GM18520 (cell line): ENCODE data around the gene IGLON5.

ENCODE experiments used
- ATAC-seq: cut with Tn5 transposase; IDR thresholded peaks from one replicate; pipeline ENCODE4 v1.9.1; 2021; ENCODE audit not compliant: unreplicated experiment

Gene IGLON5

DNA sequence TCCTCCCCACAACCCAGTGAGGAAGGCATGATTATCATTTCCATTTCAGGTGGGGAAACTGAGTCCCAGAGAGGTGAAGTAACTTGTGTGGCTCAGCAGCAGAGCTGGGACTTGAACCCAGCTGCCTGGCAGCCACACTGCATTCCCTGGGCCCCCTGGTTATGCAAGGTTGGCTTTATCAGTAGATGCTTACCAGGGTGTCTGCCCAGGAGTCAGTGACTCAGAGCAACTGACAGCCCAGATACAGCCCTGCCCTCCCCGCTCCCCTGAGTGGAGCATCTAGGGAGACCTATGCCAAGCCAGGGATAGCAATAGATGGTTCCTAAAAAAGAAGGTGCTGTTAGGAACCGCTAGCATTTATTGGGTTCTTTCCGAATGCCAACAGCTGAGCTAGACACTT, 5.9 kb downstream of the IGLON5 start:
- ATAC-seq = no peak

GRCh38 chr19:51317968-51318367, 6.5 kb downstream of the IGLON5 start:
- ATAC-seq = no peak

DNA sequence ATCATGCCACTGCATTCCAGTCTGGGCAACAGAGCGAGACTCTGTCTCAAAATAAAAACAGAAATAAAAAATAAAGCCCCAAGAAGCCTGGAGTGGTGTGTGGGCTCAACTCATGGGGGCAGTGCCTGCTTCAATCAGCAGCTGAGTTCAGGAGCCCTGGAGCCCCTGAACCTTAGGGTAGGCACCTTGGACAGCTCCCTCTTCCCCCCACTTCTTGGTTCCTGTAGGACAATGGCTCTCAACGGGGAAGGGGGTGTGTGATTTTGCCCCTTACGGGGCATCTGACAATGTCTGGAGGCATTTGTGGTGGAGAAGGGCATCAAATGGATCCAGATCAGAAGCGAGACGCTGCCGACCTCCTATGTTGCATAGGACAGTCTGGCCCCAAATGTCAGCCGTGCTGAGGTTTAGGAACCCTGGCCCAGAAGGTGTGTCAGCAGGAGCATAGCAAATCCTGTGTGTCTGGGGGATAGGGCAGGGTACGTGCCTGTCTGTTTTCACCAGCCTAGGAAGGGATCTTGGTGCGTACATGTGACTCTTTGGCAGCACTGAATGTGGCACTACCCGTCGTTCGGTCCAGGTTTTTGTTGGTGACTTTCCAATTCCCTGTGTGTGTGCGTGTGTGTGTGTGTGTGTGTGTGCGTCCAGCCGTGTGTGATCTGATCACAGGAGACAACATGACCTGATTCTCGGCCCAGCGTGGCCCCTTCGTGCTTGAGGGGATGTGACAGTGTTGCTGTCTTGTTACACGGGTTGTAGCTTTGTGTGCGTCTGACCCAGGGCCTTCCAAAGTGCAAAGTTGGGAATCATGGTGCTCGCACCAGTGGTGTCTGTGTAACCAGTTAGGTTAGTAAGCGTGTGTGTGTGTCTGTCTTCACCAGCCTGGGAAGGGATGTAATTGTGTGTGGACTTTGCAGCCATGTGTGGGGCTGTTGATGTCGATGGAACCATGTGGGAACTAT, 7.5 kb downstream of the IGLON5 start:
- ATAC-seq = no peak

GRCh38 chr19:51319649-51320279, 8.3 kb downstream of the IGLON5 start:
- ATAC-seq = no peak

DNA sequence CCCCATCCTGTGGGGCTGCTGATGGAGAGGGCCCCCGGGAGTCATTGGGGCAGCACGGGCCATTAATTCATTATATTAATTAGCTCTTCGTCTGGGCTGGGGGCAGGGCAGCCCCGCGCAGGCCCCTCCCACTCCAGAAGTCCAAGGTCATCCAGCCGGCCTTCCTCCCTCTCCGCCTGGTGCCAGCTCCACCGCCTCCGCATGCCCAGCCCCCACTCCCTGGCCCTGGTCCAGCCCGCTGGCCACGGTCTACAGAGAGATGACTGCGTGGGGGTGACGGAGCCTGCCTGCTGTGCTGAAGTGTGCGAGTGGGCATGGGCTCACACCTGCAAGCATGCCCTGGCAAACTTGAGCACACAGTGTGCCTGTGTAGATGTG, 8.8 kb downstream of the IGLON5 start:
- no peak for ATAC-seq

GRCh38 chr19:51321799-51322198, 10.4 kb downstream of the IGLON5 start:
- ATAC-seq = no peak

GRCh38 chr19:51323481-51324166, 12.2 kb downstream of the IGLON5 start:
- ATAC-seq = no peak

DNA sequence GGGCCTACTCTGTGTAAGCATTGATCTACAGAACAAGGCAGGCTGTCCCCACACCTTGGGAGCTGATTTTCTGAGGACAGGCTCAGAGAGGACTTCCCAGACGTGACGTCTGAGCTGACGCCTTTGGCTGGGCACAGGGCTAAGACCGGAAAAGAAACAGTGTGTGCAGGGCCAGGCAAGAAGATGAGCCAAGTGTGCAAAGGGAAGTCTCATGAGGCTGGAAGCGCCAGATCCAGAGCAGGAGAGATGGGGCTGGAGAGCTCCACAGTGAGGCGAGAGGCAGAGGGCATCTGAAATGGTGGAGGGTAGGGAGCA, 12.7 kb downstream of the IGLON5 start:
- no peak for ATAC-seq

- ATAC-seq = no peak
Measured at GRCh38 chr19:51325161-51325976, 13.9 kb downstream of the IGLON5 start.

DNA sequence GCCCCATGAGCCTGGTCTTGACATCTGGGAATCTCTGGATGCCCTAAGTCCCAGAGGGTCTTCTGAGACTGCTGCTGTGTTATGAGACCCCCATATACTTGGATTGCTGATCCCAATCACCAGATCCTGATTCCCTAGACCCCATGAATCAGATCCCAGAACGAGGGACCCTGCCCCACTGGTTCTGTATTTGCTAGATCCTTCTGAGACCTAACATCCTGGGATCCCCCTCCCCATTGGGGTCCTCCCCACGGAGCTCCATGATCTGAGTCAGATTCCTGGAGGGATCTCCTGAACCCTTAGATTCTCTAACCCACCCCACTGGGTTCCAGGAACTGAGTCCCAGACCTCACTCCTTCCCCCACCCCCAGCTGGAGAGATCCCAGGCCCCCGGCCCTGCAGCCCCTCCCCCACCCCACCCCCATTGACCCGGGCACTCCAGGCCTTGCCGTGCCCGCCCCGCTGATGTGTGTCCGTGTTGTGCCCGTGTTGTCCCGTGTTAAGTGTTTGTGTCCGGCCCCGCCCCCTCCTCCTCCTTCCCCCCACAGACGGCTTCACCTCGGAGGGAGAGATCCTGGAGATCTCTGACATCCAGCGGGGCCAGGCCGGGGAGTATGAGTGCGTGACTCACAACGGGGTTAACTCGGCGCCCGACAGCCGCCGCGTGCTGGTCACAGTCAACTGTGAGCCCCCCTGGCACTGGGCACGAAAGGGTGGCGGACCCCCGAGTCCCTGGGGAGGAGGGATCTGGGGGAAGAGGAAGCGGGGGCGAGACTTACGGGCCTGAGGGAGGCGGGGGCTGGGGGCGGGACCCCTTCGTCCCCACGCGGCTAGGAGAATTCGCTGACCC, 15.0 kb downstream of the IGLON5 start:
- no peak for ATAC-seq

GRCh38 chr19:51327066-51328001, 15.9 kb downstream of the IGLON5 start:
- no peak for ATAC-seq

DNA sequence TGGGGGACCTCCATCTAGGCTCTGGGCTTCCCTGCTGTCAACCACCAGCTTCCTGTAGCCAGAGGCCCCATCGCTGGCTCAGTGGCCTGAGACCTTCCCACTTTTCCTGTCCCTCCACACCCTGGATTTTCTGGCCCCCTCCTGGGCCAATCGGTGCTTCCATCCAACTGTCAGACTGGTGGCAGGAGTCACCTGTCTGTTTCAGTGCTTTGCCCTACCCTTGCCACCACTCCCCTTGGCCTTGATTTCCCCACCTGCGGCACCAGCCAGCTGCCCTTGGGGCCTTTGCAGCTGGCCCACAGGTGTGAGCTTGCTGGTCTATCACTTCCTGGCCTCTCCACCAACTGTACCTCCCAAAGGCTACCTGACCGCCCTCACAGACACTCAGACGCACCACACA, 18.0 kb downstream of the IGLON5 start:
- ATAC-seq = no peak

DNA sequence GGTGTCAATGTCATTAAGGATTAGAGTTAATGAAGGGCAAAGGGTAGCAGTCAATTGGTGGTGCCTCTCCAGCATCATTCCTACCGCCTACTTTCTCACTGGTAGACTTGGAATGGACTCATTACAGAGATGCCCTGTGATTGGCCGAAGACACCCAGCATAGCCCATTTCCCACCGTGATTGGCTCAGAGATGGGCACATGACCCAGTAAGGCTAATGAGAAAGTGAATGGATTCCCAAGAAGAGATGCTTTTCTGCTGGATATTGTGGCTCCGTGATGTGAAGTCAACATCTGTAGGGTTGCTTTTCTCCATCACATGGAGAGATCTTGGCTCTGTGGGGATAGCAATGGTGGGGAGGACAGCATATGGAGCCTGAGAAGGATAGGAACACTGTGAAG, 18.9 kb downstream of the IGLON5 start:
- ATAC-seq = no peak

- no peak for ATAC-seq
Measured at GRCh38 chr19:51331193-51331592, 19.7 kb downstream of the IGLON5 start.

DNA sequence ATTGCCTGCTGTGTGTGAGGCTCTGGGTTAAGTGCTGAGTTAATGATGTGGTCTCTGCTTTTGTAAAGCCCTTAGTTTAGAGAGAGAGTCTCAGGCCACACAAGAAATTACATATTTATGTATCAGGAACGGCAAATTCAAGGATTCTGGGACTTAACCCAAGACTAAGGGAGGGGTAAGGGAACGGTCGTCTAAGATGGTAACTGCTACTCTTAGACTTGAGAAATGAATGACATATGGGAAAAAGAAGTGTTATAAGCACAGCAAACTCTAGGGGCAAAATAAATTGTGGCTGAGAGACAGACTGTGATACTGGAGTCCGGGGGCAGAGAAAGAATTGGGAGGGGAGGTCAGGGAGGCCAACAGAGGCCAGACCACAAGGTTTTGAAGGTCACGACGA, 20.3 kb downstream of the IGLON5 start:
- no peak for ATAC-seq

DNA sequence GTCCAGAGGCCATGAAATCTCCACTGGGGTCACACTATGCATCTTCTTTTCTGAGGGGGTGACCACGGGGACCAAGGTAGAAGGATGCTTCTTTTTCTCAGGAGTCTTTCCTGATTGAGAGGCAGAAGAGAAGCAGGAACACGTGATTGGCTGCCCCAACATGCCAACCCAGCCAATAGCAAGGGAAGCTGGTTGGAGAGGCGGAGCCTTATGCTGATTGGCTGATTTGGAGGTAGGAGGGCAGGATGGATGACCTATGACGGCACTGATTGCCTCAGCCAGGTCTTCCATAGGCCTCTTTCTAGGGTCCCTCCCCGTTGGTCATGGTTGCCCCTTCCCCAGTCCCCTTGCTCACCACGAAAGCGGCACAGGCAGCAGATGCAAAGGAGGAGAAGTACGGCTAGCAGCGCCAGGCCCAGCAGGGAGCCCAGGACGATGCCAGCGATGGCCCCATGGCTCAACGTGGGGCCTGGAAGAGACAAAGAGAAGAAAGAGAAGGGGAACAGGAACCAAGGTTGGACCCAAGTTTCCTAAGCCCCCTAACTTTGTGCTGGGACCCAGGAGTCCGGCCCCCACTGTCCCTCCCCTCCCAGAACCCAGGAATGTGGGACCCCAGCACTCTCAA, 22.5 kb downstream of the IGLON5 start:
- no peak for ATAC-seq

- ATAC-seq = no peak
Measured at GRCh38 chr19:51337141-51337860, 25.9 kb downstream of the IGLON5 start.
